ENCODE data around the gene CYP51A1. TPM values are rescaled to one million over a fixed set of nuclear protein-coding genes. Genes with fewer than 3 reads are reported as not detected.

Gene CYP51A1
- total and polyA plus RNA-seq, 4 donors: 56.4 to 338 (median 170) TPM

GRCh38 chr7:92071032-92071431 lies 63.2 kb downstream of the CYP51A1 start:
- H3K27ac ChIP-seq (ENCODE audit: low read depth in 1 of 2, low read length in 2 of 2): no peak overlapping the region
- no peak overlapping the region for H3K4me3 ChIP-seq (ENCODE audit: low read depth in 1 of 3, low read length in 3 of 3)
- H3K27me3 ChIP-seq (ENCODE audit: control insufficient read depth in 4 of 4, insufficient read depth in 4 of 4, low read length in 3 of 4): no peaks in the 10 kb centered on the region
- peaks cover 0 to 31% (median 26%) of the 10 kb centered on the region in 4 donors for H3K36me3 ChIP-seq (ENCODE audit: control insufficient read depth in 4 of 4, insufficient read depth in 3 of 4, low read depth in 1 of 4, low read length in 3 of 4)
- TF ChIP-seq RAD21 (IDR thresholded peaks at IDR 0.05) (no peak), TAF1 (conservative IDR thresholded peaks at IDR 0.05) (no peak), SP1 (IDR thresholded peaks at IDR 0.05) (no peak)
- H3K9me3 ChIP-seq (ENCODE audit: control insufficient read depth in 4 of 4, low read length in 3 of 4): no peaks in the 10 kb centered on the region
- H3K9ac ChIP-seq (ENCODE audit: low read depth in 1 of 2, low read length in 2 of 2): no peak overlapping the region
- 76% methylated on average over 5 of the region's 5 CpGs for WGBS
- H3K4me1 ChIP-seq (ENCODE audit: control insufficient read depth in 4 of 4, insufficient read depth in 4 of 4, low read length in 3 of 4): no peaks in the 10 kb centered on the region
- DNase-seq (ENCODE audit: low spot score): no peak

GRCh38 chr7:92064438-92065029 lies 69.7 kb downstream of the CYP51A1 start:
- Histone ChIP-seq H3K4me3 (ENCODE audit: low read depth in 1 of 3, low read length in 3 of 3) (no peak overlapping the region), H3K27ac (ENCODE audit: low read depth in 1 of 2, low read length in 2 of 2) (peak overlapping the region in 1 of 2 donors; percentile 51), H3K27me3 (ENCODE audit: control insufficient read depth in 4 of 4, insufficient read depth in 4 of 4, low read length in 3 of 4) (no peaks in the 10 kb centered on the region), H3K36me3 (ENCODE audit: control insufficient read depth in 4 of 4, insufficient read depth in 3 of 4, low read depth in 1 of 4, low read length in 3 of 4) (peaks cover 0 to 16% (median 14%) of the 10 kb centered on the region in 4 donors), H3K9ac (ENCODE audit: low read depth in 1 of 2, low read length in 2 of 2) (peak overlapping the region in 1 of 2 donors; percentile 41), H3K4me1 (ENCODE audit: control insufficient read depth in 4 of 4, insufficient read depth in 4 of 4, low read length in 3 of 4) (peaks cover 2 to 13% (median 5%) of the 10 kb centered on the region in 4 donors), H3K9me3 (ENCODE audit: control insufficient read depth in 4 of 4, low read length in 3 of 4) (no peaks in the 10 kb centered on the region)
- TF ChIP-seq RAD21 (IDR thresholded peaks at IDR 0.05) (peak in 1 of 2 donors; percentile 4), HNF4A (conservative IDR thresholded peaks at IDR 0.05) (peak; percentile 81 to 83), JUND (IDR thresholded peaks at IDR 0.05) (no peak), TAF1 (conservative IDR thresholded peaks at IDR 0.05) (no peak)
- no peak for DNase-seq (ENCODE audit: low spot score)
- 29% methylated on average over 2 of the region's 2 CpGs for WGBS

Other genes with a start within 250 kb of the CYP51A1 start
- gene AKAP9, start 193.6 kb downstream of the CYP51A1 start, total RNA-seq: 10 to 100 TPM; 33.6 to 97.7 TPM
- gene AKAP9, start 193.6 kb downstream of the CYP51A1 start, polyA plus RNA-seq: 10 to 100 TPM; 14.6 to 80.4 TPM
- gene LRRD1, start 44.7 kb upstream of the CYP51A1 start, total RNA-seq: not detected
- not detected for gene LRRD1, start 44.7 kb upstream of the CYP51A1 start, polyA plus RNA-seq
- gene KRIT1, start 111.4 kb upstream of the CYP51A1 start, total RNA-seq: 10 to 100 TPM; 31.2 to 48.4 TPM
- 10 to 100 TPM in 1 of 2 donors, 1 to 10 TPM in 1; 8.0 to 16.6 TPM for gene KRIT1, start 111.4 kb upstream of the CYP51A1 start, polyA plus RNA-seq
- gene ANKIB1, start 111.5 kb upstream of the CYP51A1 start, total RNA-seq: 10 to 100 TPM; 10.8 to 14.8 TPM
- 1 to 10 TPM; 3.9 to 6.1 TPM for gene ANKIB1, start 111.5 kb upstream of the CYP51A1 start, polyA plus RNA-seq